AG04449 (cell line): ENCODE measurements around the gene GMCL2.

Experiments used
- CTCF ChIA-PET: fragments of 350-600 bp; formaldehyde crosslinking; extraction: SDS; loops from one replicate; lab custom pipeline; 2021; ENCODE audit warnings: antibody characterized with exemption; lab: Yijun Ruan, JAX
- POLR2A ChIA-PET: fragments of 400-600, 350-600 bp; formaldehyde crosslinking; extraction: SDS; loops from one replicate; lab custom pipeline; 2020; ENCODE audit warnings: antibody characterized with exemption, inconsistent platforms; lab: Yijun Ruan, JAX
- DNase-seq: peaks from one replicate; pipeline ENCODE4 v3.0.0-alpha.2; 2010; ENCODE audit warnings: low read depth, low spot score
- H3K4me3 ChIP-seq: 2 replicates; pipeline ENCODE4 v1.5.1; 2011; ENCODE audit warnings: low read depth, mild to moderate bottlenecking, control low read depth, low read length
- CTCF ChIP-seq: IDR thresholded peaks from one replicate; pipeline ENCODE4 v1.5.1; 2011; ENCODE audit warnings: mild to moderate bottlenecking, moderate library complexity, low read length, control low read depth, inconsistent platforms; ENCODE audit not compliant: insufficient read depth; ENCODE audit errors: missing control alignments

GMCL2 gene

DNA sequence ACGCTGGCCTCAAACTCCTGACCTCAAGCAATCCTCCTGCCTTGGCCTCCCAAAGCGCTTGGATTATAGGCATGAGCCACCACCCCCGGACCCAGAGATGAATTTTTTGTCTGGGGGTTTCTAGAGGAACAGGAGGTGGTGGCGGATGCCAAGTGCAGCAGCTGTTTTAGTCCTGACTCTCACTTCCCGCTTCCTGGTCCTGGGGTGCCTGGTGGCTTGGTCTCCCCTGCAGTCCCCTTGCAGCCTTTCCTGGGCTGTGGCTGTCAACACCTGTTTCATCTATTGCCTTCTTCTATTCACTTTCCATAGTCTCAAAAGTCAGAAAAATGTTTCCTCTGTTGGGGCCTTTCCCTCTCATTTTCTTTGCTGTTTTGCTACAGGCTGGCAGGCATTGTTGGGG lies 27.0 kb downstream of the GMCL2 start:
- no peak for TF ChIP-seq CTCF
- no peak for DNase-seq
- no peak overlapping the region for H3K4me3 ChIP-seq
- POLR2A ChIA-PET, result no interaction called here
- CTCF ChIA-PET, result no interaction called here

DNA sequence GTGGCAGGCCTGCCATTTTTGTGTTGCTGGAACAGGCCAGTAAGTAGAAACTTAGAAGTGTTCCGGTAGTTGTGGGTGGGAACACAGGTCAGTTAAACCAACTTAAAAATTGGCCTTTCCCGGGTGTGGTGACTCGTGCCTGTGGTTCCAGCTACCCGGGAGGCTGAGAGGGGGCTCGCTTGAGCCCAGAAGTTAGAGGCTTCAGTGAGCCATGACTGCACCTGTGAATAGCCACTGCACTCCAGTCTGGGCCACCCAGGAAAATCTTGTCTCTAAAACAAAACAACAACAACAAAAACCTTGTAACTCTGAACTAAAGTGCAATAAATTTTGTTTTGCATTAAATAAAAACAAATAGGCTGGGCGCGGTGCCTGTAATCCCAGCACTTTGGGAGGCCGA lies 32.1 kb downstream of the GMCL2 start:
- ChIA-PET POLR2A (no interaction called here), CTCF (interaction anchor here (1.2 to 7.4 kb wide), 3 partner anchors 9 to 78 kb away, joined by 4 to 33 read pairs (median 4); no protein-coding TSS in a partner anchor)
- H3K4me3 ChIP-seq, result no peak overlapping the region
- no peak for DNase-seq
- TF ChIP-seq CTCF, result no peak

GRCh38 chr5:178153530-178154340 lies 33.4 kb downstream of the GMCL2 start, which contains the start of gene NHP2:
Gene NHP2, minus strand, starts transcription at chr5:178153885. Its CDS starts 68 bp downstream, at chr5:178153817.
- ChIA-PET CTCF (interaction anchor here (0.5 to 7.4 kb wide), 3 partner anchors 10 to 546 kb away, joined by 3 to 33 read pairs (median 3); no protein-coding TSS in a partner anchor), POLR2A (interaction anchor here (0.6 to 1.7 kb wide), 6 partner anchors 10 to 96 kb away, joined by 3 to 9 read pairs (median 4); partner anchors contain the start of gene HNRNPAB)
- DNase-seq, result peak; percentile 88
- no peak for TF ChIP-seq CTCF
- H3K4me3 ChIP-seq, result peak within 1 kb of the TSS; percentile 82

DNA sequence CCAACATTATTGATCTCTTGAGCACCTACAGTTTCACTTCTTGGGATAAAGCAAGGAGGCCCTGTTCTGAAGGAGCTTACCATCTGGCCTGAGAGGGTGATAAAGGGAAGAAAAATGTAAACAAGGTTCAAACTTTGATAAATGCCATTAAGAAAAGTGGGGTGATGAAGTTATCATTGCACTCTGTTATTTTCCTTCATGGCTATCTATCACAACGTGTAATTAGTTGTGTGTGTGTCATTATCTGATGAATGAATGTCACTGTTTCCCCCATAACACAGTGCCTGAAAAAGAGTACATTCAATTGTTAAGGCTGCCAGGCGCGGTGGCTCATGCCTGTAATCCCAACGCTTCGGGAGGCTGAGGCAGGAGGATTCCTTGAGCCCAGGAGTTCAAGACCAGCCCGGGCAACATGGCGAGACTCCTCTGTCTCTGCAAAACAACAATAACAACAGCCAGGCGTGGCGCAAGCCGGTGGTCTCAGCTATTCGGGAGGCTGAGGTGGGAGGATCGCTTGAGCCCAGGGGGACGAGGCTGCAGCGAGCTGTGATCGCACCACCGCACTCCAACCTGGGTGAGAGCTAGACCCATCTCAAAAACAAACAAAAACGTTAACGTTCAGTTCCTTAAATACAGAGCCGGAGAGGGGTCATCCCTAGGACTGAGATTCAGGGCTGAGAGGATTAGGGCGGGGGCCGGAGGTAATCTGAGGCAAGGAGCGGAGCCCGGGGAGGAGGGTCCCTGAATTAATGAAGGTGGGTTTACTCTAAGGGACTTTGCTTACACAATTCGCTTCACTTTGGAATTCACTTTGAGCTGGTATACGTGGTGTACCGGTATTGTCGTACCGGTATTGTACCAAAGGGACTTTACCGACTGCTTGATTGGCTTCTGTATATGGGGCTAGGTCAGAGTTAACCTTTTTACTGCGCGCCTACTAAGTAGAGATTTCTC lies 34.4 kb downstream of the GMCL2 start:
- CTCF ChIA-PET, result interaction anchor here (0.7 to 7.4 kb wide), 4 partner anchors 9 to 1459 kb away, joined by 3 to 33 read pairs (median 5); no protein-coding TSS in a partner anchor
- POLR2A ChIA-PET, result interaction anchor here (0.6 to 1.7 kb wide), 3 partner anchors 15 to 75 kb away, joined by 3 to 9 read pairs (median 3); partner anchors contain the start of gene HNRNPAB
- no peak for TF ChIP-seq CTCF

DNA sequence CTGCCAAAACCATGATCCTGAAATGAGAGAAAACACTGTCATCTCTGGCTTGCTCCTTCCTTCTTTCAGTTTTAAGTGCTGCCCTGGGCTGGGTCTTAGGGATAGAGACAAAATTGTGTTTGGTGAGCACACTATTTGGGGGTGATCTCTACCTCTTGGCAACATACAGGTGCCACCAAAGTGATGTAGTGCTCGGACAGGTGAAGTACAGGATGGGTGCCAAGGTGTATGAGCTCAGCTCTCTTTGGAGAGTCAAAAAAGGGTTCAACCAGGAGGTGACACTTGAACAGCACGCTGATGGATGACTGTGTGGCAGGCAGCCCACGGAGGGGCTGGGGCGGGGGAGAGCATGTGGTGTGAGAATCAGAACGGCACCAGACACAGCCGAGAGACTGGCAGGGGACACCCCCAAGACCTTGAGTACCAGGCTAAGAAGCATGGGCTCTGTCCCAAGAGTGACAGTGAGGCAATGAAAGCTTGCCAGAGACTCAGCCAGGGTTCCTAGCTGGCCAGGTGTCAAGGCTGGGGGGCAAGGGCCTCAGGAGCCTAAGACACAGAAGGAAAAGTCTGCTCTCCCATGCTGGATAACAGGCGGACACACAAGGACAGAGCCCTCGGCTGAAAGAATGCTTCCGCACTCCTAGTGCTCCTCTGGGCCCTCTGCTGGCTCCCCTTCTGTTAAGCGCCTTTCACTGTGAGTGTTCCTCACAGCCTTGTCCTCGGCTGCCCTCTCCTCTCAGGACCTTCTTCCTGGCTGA lies 36.0 kb downstream of the GMCL2 start:
- peak; percentile 20 for TF ChIP-seq CTCF
- DNase-seq, result no peak
- ChIA-PET CTCF (interaction anchor here (1.7 to 8.5 kb wide), 3 partner anchors 8 to 75 kb away, joined by 7 to 61 read pairs (median 33); no protein-coding TSS in a partner anchor), POLR2A (interaction anchor here (0.9 kb wide), 1 partner anchor 30 kb away, joined by 3 read pairs; no protein-coding TSS in a partner anchor)
- no peak overlapping the region for H3K4me3 ChIP-seq

More for the DNA sequence above, 34.4 kb downstream of the GMCL2 start:
- no peak for DNase-seq
- H3K4me3 ChIP-seq, result peak overlapping the region; percentile 82
